ENCODE data around the gene MAD1L1.

DNA sequence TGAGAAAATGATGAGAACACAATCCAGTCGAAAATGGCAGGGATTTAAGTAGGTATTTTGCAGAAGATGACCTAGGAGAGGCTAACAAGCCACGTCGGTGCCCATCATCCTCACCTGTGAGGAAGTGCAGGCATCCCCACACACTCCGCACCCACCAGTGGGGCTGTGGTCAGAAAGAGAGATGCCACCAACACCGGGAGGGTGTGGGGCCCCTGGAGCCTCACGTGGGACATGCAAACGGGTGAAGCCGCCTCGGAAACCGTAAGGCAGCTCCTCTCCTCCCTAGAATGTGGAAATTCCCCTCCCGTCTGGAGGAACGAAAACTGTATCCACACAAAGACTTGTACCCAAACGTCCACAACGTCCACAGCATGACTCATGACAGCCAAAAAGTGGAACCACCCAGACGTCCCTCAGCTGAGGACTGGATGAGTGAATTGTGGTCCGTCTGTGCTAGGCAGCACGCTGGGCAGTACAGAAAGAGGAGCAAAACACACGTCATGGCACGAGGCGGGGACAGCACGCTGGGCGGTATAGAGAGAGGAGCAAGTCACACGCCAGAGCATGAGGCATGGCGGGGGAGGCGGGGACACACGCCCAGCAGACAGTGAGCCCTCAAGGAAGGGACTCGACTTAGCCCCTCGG, 316.7 kb downstream of the MAD1L1 start:
- TF ChIP-seq, protein P1, sequence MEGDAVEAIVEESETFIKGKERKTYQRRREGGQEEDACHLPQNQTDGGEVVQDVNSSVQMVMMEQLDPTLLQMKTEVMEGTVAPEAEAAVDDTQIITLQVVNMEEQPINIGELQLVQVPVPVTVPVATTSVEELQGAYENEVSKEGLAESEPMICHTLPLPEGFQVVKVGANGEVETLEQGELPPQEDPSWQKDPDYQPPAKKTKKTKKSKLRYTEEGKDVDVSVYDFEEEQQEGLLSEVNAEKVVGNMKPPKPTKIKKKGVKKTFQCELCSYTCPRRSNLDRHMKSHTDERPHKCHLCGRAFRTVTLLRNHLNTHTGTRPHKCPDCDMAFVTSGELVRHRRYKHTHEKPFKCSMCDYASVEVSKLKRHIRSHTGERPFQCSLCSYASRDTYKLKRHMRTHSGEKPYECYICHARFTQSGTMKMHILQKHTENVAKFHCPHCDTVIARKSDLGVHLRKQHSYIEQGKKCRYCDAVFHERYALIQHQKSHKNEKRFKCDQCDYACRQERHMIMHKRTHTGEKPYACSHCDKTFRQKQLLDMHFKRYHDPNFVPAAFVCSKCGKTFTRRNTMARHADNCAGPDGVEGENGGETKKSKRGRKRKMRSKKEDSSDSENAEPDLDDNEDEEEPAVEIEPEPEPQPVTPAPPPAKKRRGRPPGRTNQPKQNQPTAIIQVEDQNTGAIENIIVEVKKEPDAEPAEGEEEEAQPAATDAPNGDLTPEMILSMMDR (tag by site-specific recombination; IDR thresholded peaks at IDR 0.05), result no peak
- no peak for TF ChIP-seq ATF2 (tag by site-specific recombination; IDR thresholded peaks at IDR 0.05; ENCODE audit: low read depth)
- no peak for TF ChIP-seq ZNF274 (IDR thresholded peaks at IDR 0.05; ENCODE audit: low read length)
- TF ChIP-seq ZNF274 (tag by site-specific recombination; IDR thresholded peaks at IDR 0.05; ENCODE audit: borderline replicate concordance), result no peak
- TF ChIP-seq ZNF138 (tag by site-specific recombination; IDR thresholded peaks at IDR 0.05; ENCODE audit: borderline replicate concordance), result no peak
- TF ChIP-seq, protein P2, sequence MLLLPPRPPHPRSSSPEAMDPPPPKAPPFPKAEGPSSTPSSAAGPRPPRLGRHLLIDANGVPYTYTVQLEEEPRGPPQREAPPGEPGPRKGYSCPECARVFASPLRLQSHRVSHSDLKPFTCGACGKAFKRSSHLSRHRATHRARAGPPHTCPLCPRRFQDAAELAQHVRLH (tag by site-specific recombination; IDR thresholded peaks at IDR 0.05), result no peak
- TF ChIP-seq, protein P3, sequence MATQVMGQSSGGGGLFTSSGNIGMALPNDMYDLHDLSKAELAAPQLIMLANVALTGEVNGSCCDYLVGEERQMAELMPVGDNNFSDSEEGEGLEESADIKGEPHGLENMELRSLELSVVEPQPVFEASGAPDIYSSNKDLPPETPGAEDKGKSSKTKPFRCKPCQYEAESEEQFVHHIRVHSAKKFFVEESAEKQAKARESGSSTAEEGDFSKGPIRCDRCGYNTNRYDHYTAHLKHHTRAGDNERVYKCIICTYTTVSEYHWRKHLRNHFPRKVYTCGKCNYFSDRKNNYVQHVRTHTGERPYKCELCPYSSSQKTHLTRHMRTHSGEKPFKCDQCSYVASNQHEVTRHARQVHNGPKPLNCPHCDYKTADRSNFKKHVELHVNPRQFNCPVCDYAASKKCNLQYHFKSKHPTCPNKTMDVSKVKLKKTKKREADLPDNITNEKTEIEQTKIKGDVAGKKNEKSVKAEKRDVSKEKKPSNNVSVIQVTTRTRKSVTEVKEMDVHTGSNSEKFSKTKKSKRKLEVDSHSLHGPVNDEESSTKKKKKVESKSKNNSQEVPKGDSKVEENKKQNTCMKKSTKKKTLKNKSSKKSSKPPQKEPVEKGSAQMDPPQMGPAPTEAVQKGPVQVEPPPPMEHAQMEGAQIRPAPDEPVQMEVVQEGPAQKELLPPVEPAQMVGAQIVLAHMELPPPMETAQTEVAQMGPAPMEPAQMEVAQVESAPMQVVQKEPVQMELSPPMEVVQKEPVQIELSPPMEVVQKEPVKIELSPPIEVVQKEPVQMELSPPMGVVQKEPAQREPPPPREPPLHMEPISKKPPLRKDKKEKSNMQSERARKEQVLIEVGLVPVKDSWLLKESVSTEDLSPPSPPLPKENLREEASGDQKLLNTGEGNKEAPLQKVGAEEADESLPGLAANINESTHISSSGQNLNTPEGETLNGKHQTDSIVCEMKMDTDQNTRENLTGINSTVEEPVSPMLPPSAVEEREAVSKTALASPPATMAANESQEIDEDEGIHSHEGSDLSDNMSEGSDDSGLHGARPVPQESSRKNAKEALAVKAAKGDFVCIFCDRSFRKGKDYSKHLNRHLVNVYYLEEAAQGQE (tag by site-specific recombination; IDR thresholded peaks at IDR 0.05), result no peak
- no peak for TF ChIP-seq ZNF18 (tag by site-specific recombination; IDR thresholded peaks at IDR 0.05)
- no peak for TF ChIP-seq ZBTB8A (tag by site-specific recombination; IDR thresholded peaks at IDR 0.05)
- no peak for TF ChIP-seq ZNF140 (tag by site-specific recombination; IDR thresholded peaks at IDR 0.05)

All from HEK293 (cell line).